ENCODE results near the gene GFOD2.

- TF ChIP-seq POLR2AphosphoS5 (IDR thresholded peaks at IDR 0.05; ENCODE audit: low read depth, low read length), result no peak
- no peak for TF ChIP-seq POLR2A (IDR thresholded peaks at IDR 0.05; ENCODE audit: low read depth, low read length)
- TF ChIP-seq SPI1 (IDR thresholded peaks at IDR 0.05; ENCODE audit: low read depth, low read length), result no peak
- TF ChIP-seq TAF1 (IDR thresholded peaks at IDR 0.05; ENCODE audit: low read depth, low read length), result no peak
- TF ChIP-seq PAX5 (IDR thresholded peaks at IDR 0.05; ENCODE audit: insufficient read depth, low read length, severe bottlenecking), result no peak
Observed at GRCh38 chr16:67707210-67707609, 11.9 kb downstream of the GFOD2 start.
